Measurements from ENCODE around the gene UTRN. TPM values are rescaled to one million over a fixed set of nuclear protein-coding genes. Genes with fewer than 3 reads are reported as not detected.

Gene UTRN
- total RNA-seq, 1 experiment from 2014 or later = 79.7 TPM

- no peak overlapping the region for H2AFZ ChIP-seq (ENCODE audit: low read length)
- H3T11ph ChIP-seq (ENCODE audit: low read length) = no peak overlapping the region
- Mint-ChIP-seq H3K9me3 (peaks cover 7 to 11% of the 10 kb centered on the region in 2 experiments), H3K4me1 (peaks cover 17 to 20% of the 10 kb centered on the region in 2 experiments), H3K4me3 (no peak overlapping the region), H3K27ac (no peak overlapping the region), H3K36me3 (ENCODE audit: insufficient read depth in 1 of 3, low read depth in 3 of 3) (peaks cover 0 to 40% (median 2%) of the 10 kb centered on the region in 3 experiments; a peak in 6 of 7 replicates), H3K27me3 (ENCODE audit: low read depth) (no peaks in the 10 kb centered on the region)
- H3K9ac ChIP-seq (ENCODE audit: extremely low read depth, insufficient read length, low read length) = no peak overlapping the region
- no peak overlapping the region for H3K4ac ChIP-seq (ENCODE audit: low read depth, low read length)
- no peak overlapping the region for H3K27ac ChIP-seq (ENCODE audit: insufficient read length, low read depth, low read length)
- no peak for DNase-seq
- no peak overlapping the region for H2BK5ac ChIP-seq (ENCODE audit: insufficient read length, low read length)
- no peak overlapping the region for H3K18ac ChIP-seq (ENCODE audit: insufficient read length, low read depth, low read length)
- no CpG with 5 or more reads among the region's 2 CpGs for WGBS (ENCODE audit: extremely low coverage, insufficient read length, low lambda C conversion rate)
- H4K5ac ChIP-seq (ENCODE audit: insufficient read length, low read depth, low read length) = no peak overlapping the region
- H2BK15ac ChIP-seq (ENCODE audit: low read depth, low read length) = no peak overlapping the region
- no peaks in the 10 kb centered on the region for H3K9me3 ChIP-seq (ENCODE audit: control insufficient read depth, low read depth, low read length)
- H3K27me3 ChIP-seq (ENCODE audit: insufficient read depth, low read length) = no peaks in the 10 kb centered on the region
- no peaks in the 10 kb centered on the region for H3K23me2 ChIP-seq (ENCODE audit: insufficient read length, low read depth, low read length, poor library complexity, severe bottlenecking)
- H4K91ac ChIP-seq (ENCODE audit: insufficient read length, low read depth, low read length) = no peak overlapping the region
- no peak overlapping the region for H2BK120ac ChIP-seq (ENCODE audit: low read depth, low read length, poor library complexity, severe bottlenecking)
- no peak overlapping the region for H2BK20ac ChIP-seq (ENCODE audit: low read depth, low read length, poor library complexity, severe bottlenecking)
- no peaks in the 10 kb centered on the region for H3K79me2 ChIP-seq (ENCODE audit: insufficient read depth, low read length)
- no peak overlapping the region for H2AK5ac ChIP-seq (ENCODE audit: insufficient read length, low read length)
- H4K8ac ChIP-seq (replicated peaks; ENCODE audit: insufficient read length, low read depth, low read length) = no peak overlapping the region
- peaks cover 5% of the 10 kb centered on the region for H3K4me1 ChIP-seq (ENCODE audit: insufficient read depth, low read length)
- no peak overlapping the region for H2BK12ac ChIP-seq (ENCODE audit: insufficient read length, low read depth, low read length)
- H4K20me1 ChIP-seq (ENCODE audit: control insufficient read depth, insufficient read depth, insufficient read length) = no peaks in the 10 kb centered on the region
- no peak overlapping the region for H3K23ac ChIP-seq (ENCODE audit: insufficient read length, low read depth, low read length)
- no peak overlapping the region for H3K4me2 ChIP-seq (ENCODE audit: insufficient read depth, insufficient read length, low read length)
- no peak for TF ChIP-seq CTCF (conservative IDR thresholded peaks at IDR 0.05)
- H3K14ac ChIP-seq (ENCODE audit: insufficient read depth, low read length) = no peak overlapping the region
- no peak overlapping the region for H3K56ac ChIP-seq (ENCODE audit: insufficient read length, low read depth, low read length)
- H3K79me1 ChIP-seq (ENCODE audit: insufficient read depth, low read depth, low read length, poor library complexity, severe bottlenecking) = no peaks in the 10 kb centered on the region
Observed at GRCh38 chr6:144259986-144260385, 25.1 kb upstream of the UTRN start.
